DMS53 treated with DMSO at 0.1 percent for 48 hours (cell line): Measurements from ENCODE around the gene ZNF778.
"Not testable (repeated sequence)": the region's sequence is repeated elsewhere in the genome, so short reads cannot be mapped to it uniquely, and the experiment has no call there.

ENCODE experiments used
- DNase-seq: peaks from one replicate; lab custom pipeline; 2025; ENCODE audit not compliant: unreplicated experiment; lab: John Stamatoyannopoulos, UW

Gene ZNF778

GRCh38 chr16:89210904-89211515, 6.5 kb upstream of the ZNF778 start:
- DNase-seq, result no peak

GRCh38 chr16:89216315-89217137, 977 bp upstream of the ZNF778 start:
- DNase-seq, result peak; percentile 55

- no peak for DNase-seq
Measured at GRCh38 chr16:89217138-89217387, 440 bp upstream of the ZNF778 start.

- no peak for DNase-seq
Measured at GRCh38 chr16:89219365-89219764, 1.9 kb downstream of the ZNF778 start.

GRCh38 chr16:89221604-89222003, 4.1 kb downstream of the ZNF778 start:
- DNase-seq, result no peak

GRCh38 chr16:89222931-89223330, 5.4 kb downstream of the ZNF778 start:
- no peak for DNase-seq

GRCh38 chr16:89224665-89225064, 7.2 kb downstream of the ZNF778 start:
- no peak for DNase-seq

GRCh38 chr16:89230255-89230654, 12.8 kb downstream of the ZNF778 start:
- DNase-seq, result peak; percentile 76

- no peak for DNase-seq
Measured at GRCh38 chr16:89232107-89232506, 14.6 kb downstream of the ZNF778 start.

GRCh38 chr16:89233678-89234490, 16.4 kb downstream of the ZNF778 start:
- DNase-seq, result no peak

- DNase-seq, result peak; percentile 30
Measured at GRCh38 chr16:89237733-89238132, 20.2 kb downstream of the ZNF778 start.

- peak; percentile 51 for DNase-seq
Measured at GRCh38 chr16:89241187-89242007, 23.9 kb downstream of the ZNF778 start.

- DNase-seq, result no peak
Measured at GRCh38 chr16:89242795-89243200, 25.3 kb downstream of the ZNF778 start.

- no peak for DNase-seq
Measured at GRCh38 chr16:89243664-89244063, 26.2 kb downstream of the ZNF778 start.

GRCh38 chr16:89244264-89244663, 26.8 kb downstream of the ZNF778 start:
- not testable (repeated sequence) for DNase-seq

GRCh38 chr16:89244754-89245153, 27.3 kb downstream of the ZNF778 start:
- DNase-seq, result no peak

GRCh38 chr16:89246383-89246902, 28.9 kb downstream of the ZNF778 start:
- no peak for DNase-seq

- DNase-seq, result peak; percentile 57
Measured at GRCh38 chr16:89246903-89247733, 29.6 kb downstream of the ZNF778 start.

- DNase-seq, result not testable (repeated sequence)
Measured at GRCh38 chr16:89247734-89248075, 30.2 kb downstream of the ZNF778 start.
